Hepatocyte (in vitro differentiated cells): ENCODE results near the gene EXOC6B. TPM values are rescaled to one million over a fixed set of nuclear protein-coding genes. Genes with fewer than 3 reads are reported as not detected.
A peak's percentile ranks its signal among the peaks of the same experiment; 100 is the strongest.

Experiments
- DNase-seq: peaks from one replicate; pipeline ENCODE4 v3.0.0-alpha.2; 2016; ENCODE audit warnings: low spot score
- H2AFZ ChIP-seq: fragments of 200-600 bp; sonication (generic); 2 replicates; pipeline ENCODE4 v1.6.0; 2016; ENCODE audit warnings: antibody characterized with exemption, mild to moderate bottlenecking
- H3K27ac ChIP-seq: fragments of 200-600 bp; sonication (generic); 2 replicates; pipeline ENCODE4 v1.5.1; 2016; ENCODE audit warnings: mild to moderate bottlenecking
- H3K27me3 ChIP-seq: fragments of 200-600 bp; sonication (generic); 2 replicates; pipeline ENCODE4 v1.6.1; 2016
- H3K36me3 ChIP-seq: fragments of 200-600 bp; sonication (generic); replicated peaks from 2 replicates; pipeline ENCODE4 v1.5.1; 2016; ENCODE audit warnings: low read depth; ENCODE audit not compliant: insufficient read depth
- H3K4me1 ChIP-seq: fragments of 200-600 bp; sonication (generic); 2 replicates; pipeline ENCODE4 v1.5.1; 2016; ENCODE audit warnings: mild to moderate bottlenecking, moderate library complexity; ENCODE audit not compliant: insufficient read depth
- H3K4me2 ChIP-seq: fragments of 200-600 bp; sonication (generic); 2 replicates; pipeline ENCODE4 v1.6.0; 2016
- H3K4me3 ChIP-seq: fragments of 200-600 bp; sonication (generic); 2 replicates; pipeline ENCODE4 v1.5.1; 2016; ENCODE audit warnings: mild to moderate bottlenecking
- H3K79me2 ChIP-seq: fragments of 200-600 bp; sonication (generic); 2 replicates; pipeline ENCODE4 v1.6.0; 2017; ENCODE audit warnings: mild to moderate bottlenecking
- H3K9me2 ChIP-seq: fragments of 200-600 bp; sonication (generic); replicated peaks from 2 replicates; pipeline ENCODE4 v1.6.0; 2017; ENCODE audit warnings: mild to moderate bottlenecking; ENCODE audit not compliant: insufficient read depth
- H3K9me3 ChIP-seq: fragments of 200-600 bp; sonication (generic); 2 replicates; pipeline ENCODE4 v1.5.1; 2016; ENCODE audit warnings: low read depth, mild to moderate bottlenecking
- H4K20me1 ChIP-seq: fragments of 200-600 bp; sonication (generic); 2 replicates; pipeline ENCODE4 v1.6.0; 2016; ENCODE audit warnings: mild to moderate bottlenecking; ENCODE audit not compliant: insufficient read depth, poor library complexity, severe bottlenecking
- CTCF ChIP-seq: fragments of 200-600 bp; sonication (generic); IDR thresholded peaks from 2 replicates; pipeline ENCODE4 v1.5.1; 2016; ENCODE audit warnings: antibody characterized with exemption, mild to moderate bottlenecking; ENCODE audit not compliant: poor library complexity
- EZH2 ChIP-seq: fragments of 200-600 bp; sonication (generic); IDR thresholded peaks from 2 replicates; pipeline ENCODE4 v1.6.1; 2016; ENCODE audit warnings: antibody characterized with exemption, mild to moderate bottlenecking, borderline replicate concordance
- EZH2phosphoT487 ChIP-seq: fragments of 200-600 bp; sonication (generic); IDR thresholded peaks from one replicate; pipeline ENCODE4 v1.6.1; 2018; ENCODE audit warnings: antibody characterized with exemption, mild to moderate bottlenecking, low read depth, moderate library complexity; ENCODE audit not compliant: unreplicated experiment, severe bottlenecking
- WGBS: methylation state at CpG from one replicate; pipeline ENCODE4 v1.1.6; 2016; ENCODE audit warnings: low lambda C conversion rate; ENCODE audit errors: missing lambda C conversion rate; 5-methylcytosine and 5-hydroxymethylcytosine counted together
- polyA plus RNA-seq: library from polyadenylated mRNA; unstranded; fragments of >200 nt; fragmentation: Nextera tagmentation; extraction: Ambion mirVana; gene quantifications from 2 replicates; pipeline ENCODE4 v1.2.1, GENCODE V29; 2016
- total RNA-seq: library from RNA; depleted of rRNA; stranded (reverse); fragments of >200 nt; gene quantifications from 2 replicates; pipeline ENCODE4 v1.2.3, GENCODE V29; 2014

The EXOC6B gene
- total and polyA plus RNA-seq, 2 experiments from 2014 or later: 11.8 to 36.2 TPM

GRCh38 chr2:72612614-72613160 lies 213.1 kb downstream of the EXOC6B start:
- 76% methylated on average over 4 of the region's 4 CpGs for WGBS
- no peak overlapping the region for H2AFZ ChIP-seq

GRCh38 chr2:72607189-72607588 lies 218.6 kb downstream of the EXOC6B start:
- H3K27me3 ChIP-seq: no peaks in the 10 kb centered on the region
- no peaks in the 10 kb centered on the region for H4K20me1 ChIP-seq
- peaks cover 3% of the 10 kb centered on the region for H3K79me2 ChIP-seq
- no peak for DNase-seq
- WGBS: 98% methylated on average over 2 of the region's 2 CpGs
- no peak overlapping the region for H3K4me3 ChIP-seq
- no peaks in the 10 kb centered on the region for H3K9me3 ChIP-seq
- H3K27ac ChIP-seq: no peak overlapping the region
- no peak overlapping the region for H3K4me2 ChIP-seq
- TF ChIP-seq EZH2phosphoT487 (no peak), CTCF (no peak), EZH2 (no peak)
- H2AFZ ChIP-seq: no peak overlapping the region
- no peaks in the 10 kb centered on the region for H3K9me2 ChIP-seq
- no peaks in the 10 kb centered on the region for H3K4me1 ChIP-seq
- H3K36me3 ChIP-seq: no peaks in the 10 kb centered on the region

More at GRCh38 chr2:72612614-72613160, 213.1 kb downstream of the EXOC6B start:
- Histone ChIP-seq H3K27ac (no peak overlapping the region), H3K27me3 (no peaks in the 10 kb centered on the region), H3K4me2 (no peak overlapping the region), H3K79me2 (peaks cover 3% of the 10 kb centered on the region), H3K36me3 (no peaks in the 10 kb centered on the region), H3K9me2 (no peaks in the 10 kb centered on the region), H3K4me1 (no peaks in the 10 kb centered on the region), H3K9me3 (no peaks in the 10 kb centered on the region), H3K4me3 (no peak overlapping the region), H4K20me1 (no peaks in the 10 kb centered on the region)
- TF ChIP-seq EZH2: no peak
- no peak for TF ChIP-seq CTCF
- TF ChIP-seq EZH2phosphoT487: no peak
- DNase-seq: no peak

- no peak overlapping the region for H3K4me2 ChIP-seq
- 70% methylated on average over 3 of the region's 3 CpGs for WGBS
- H3K4me1 ChIP-seq: no peaks in the 10 kb centered on the region
- peak; percentile 25 for DNase-seq
- no peaks in the 10 kb centered on the region for H4K20me1 ChIP-seq
- H3K27ac ChIP-seq: no peak overlapping the region
- no peaks in the 10 kb centered on the region for H3K9me3 ChIP-seq
- H3K27me3 ChIP-seq: no peaks in the 10 kb centered on the region
- H3K9me2 ChIP-seq: no peaks in the 10 kb centered on the region
- H2AFZ ChIP-seq: no peak overlapping the region
- no peaks in the 10 kb centered on the region for H3K36me3 ChIP-seq
- no peak overlapping the region for H3K4me3 ChIP-seq
- peak; percentile 66 for TF ChIP-seq CTCF
- TF ChIP-seq EZH2: no peak
- TF ChIP-seq EZH2phosphoT487: no peak
- H3K79me2 ChIP-seq: peaks cover 3% of the 10 kb centered on the region
These were observed 219.9 kb downstream of the EXOC6B start for GRCh38 chr2:72605836-72606442.
